HG03025 (cell line): Measurements from ENCODE around the gene PARL.

Experiments
- ATAC-seq: cut with Tn5 transposase; IDR thresholded peaks from one replicate; pipeline ENCODE4 v1.9.1; 2021; ENCODE audit warnings: mild to moderate bottlenecking, moderate library complexity; ENCODE audit not compliant: unreplicated experiment, low FRiP score

PARL gene, protein sequence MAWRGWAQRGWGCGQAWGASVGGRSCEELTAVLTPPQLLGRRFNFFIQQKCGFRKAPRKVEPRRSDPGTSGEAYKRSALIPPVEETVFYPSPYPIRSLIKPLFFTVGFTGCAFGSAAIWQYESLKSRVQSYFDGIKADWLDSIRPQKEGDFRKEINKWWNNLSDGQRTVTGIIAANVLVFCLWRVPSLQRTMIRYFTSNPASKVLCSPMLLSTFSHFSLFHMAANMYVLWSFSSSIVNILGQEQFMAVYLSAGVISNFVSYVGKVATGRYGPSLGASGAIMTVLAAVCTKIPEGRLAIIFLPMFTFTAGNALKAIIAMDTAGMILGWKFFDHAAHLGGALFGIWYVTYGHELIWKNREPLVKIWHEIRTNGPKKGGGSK

DNA sequence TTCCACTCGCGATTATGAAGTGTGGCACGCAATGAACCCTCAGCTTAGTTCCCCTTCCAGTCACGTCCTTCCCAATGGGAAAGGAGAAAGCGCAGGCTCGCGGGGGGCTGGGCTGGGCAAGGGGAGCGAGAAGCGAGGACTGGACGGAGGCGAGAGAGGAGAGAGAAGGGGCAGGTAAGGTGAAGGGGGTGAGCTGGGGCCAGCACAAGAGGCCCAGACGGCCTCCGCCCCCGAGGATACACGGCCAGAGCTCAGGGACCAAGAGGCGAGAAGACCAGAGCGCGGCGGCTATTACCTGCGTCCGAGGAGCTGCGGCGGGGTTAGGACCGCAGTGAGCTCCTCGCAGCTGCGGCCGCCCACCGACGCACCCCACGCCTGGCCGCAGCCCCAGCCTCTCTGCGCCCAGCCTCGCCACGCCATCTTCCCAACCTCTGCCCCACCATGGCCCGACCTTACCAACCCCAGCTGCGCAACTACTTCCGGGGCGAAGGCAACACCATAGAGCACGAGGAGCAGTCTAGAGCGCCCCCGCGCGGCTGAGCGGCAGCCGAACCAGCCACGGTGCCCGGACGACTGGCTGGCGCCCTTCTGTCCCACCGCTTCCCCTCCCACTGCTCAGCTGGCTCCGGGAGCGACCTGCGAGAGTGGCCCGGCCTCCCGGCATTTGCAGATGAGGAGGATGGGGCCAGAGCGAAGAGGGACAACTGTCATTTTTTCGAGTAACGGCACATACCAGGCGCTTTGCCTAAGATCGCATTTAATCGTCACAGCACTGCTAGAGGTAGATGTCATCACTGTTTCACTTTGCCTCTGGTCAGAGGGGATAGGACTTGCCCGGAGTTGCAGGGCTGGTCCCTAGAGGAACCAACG is at the start of gene PARL:
Gene PARL, minus strand, starts transcription at position 454 of the 870 bp plus-strand sequence. Its CDS starts 34 bp downstream, at position 420.
- peak; percentile 98 for ATAC-seq

DNA sequence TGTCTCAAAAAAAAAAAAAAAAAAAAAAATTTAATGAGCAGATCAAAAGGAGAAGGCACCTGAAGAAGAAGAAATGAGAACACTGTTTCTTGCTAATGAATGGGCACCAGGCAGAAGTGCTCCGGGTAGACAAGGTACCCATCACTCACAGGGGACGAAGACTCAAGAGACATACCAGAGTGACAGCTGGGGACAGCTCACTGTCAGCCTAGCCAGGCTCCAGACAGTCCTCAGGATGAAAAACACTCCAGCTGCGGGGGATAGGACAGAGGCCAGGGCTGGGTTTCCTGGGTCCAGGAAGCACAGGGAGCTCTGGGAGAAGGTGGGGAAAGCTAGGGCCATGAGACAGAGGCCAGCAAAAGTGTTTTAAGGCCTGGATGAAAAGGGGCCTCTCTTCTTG is 48.5 kb upstream of the PARL start:
- no peak for ATAC-seq

DNA sequence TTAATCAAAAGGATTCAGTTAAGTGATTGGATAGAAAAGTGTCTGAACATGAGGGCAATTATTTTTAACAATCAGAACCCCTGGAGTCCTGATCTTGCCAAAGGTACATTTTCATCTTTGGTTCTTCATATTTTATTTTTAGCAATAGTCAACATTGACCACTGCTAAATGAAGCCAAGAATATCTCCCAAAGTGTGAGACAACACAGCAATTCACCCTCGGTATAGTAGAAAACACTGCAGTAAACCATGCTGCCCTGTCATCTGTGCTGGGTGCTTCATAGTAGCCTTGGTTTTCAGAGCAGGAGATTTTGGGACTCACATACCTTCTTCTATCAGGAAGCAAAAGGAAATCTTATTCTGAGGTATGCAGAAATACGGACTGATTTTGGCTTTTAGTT is 47.2 kb upstream of the PARL start:
- ATAC-seq, result no peak

DNA sequence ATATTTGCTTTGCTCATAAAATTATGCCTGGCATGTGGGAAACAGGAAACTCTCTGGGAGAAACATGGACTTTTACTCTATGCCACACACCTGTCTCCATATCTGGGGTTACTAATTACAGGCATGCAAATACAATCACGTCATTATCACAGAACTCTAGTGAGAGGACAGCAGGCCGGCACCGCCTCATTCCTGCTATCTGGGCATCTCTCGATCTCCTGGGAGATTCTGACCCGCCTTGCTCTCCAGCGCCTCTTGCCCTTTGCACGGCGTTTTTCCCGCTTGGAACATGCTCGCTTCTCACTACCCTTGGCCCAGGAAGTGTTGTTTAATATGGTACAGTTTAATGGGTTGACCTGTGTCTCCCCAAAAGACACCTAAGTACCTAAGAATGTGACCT is 45.4 kb upstream of the PARL start:
- ATAC-seq, result no peak

DNA sequence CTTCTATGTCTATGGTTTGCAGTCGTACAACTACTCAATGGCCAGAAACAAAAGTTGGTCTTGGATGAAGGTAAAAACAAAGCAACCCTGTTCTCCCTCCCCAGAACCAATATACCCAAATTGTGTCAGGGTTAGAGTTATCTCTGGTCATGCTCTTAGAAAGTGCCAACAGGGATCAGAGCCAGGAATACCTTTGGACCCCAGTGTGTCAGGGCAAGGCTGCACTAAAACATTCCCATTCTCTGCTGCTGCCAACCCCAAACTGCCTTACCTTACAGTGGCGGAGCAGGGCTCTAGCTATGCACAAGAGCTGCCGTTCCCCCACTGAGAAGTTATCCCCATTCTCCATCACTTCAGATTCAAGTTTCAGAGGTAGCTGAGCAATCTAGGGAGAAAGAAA is 42.4 kb upstream of the PARL start:
- ATAC-seq, result no peak

DNA sequence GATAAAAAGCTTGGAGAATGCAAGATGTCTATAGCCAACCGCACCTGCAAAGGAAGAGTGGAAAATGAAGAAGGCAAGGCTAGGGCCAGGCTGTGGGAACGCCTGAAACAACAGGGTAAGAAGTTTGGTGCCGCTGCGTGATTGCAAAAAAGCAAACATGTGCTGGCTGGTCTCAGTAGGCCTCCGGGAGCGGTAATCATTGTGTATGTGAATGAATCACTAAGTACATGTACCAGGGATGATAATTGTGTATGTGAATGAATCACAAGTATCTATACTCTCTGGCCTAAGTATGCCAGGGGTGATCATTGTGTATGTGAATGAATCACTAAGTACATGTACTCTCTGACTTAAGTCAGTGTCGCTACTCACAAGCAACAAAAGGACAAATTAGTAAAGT is 40.3 kb upstream of the PARL start:
- no peak for ATAC-seq

DNA sequence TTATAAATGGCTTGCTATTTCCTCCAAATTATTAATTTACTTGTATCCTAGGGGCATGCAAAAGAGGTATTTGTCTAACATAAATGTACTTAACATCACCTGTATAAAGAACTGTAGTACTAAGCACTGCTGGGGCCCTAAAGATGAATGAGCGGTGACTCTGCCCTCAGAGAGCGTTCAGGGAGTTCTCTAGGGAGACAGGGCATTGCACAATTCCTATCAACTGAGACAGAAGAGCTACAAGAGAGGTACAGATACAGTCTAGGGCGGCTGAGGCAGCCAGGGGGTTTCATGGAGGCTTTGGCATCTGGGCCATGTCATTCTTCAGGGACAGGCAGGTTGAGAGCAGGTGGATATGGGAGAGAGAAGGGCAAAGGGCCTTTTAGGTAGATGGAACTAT is 39.9 kb upstream of the PARL start:
- ATAC-seq, result no peak

DNA sequence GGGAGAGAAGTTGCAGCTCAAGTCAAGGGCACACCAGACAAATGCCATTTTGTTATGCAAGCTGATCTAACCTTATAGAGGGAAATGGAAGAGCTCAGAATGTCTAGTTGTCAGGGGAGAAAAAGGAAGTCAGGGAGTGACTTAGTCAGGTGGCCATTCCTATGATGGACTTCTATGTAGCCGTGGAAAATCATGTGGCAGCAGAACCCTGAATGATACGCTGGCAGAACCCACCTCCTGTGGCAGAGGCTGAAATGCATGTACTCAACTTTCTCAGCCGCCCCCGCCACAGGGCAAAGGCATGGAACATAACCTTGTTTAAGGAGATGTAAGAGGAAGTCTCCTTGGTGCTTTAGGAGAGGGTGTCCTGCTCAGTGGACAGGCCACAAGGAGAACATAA is 37.7 kb upstream of the PARL start:
- ATAC-seq, result no peak

DNA sequence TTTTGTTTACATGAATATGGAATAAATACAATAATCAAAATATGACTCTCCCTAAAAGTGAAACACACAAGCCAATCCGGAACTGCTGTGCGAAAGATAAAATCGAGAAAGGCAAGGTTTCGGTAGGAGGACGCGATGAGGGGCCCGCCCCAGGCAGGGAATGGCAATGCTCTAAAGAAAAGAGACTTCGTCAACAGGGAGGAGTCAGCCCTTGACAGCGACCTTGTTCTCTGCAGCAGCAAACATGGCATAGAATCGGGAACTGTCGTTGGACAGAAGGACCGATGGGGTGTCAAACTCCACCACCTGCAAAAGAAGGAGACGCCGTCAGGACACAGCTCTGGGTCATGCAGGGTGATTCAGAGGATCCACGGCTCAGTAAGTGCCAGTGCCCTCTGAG is 36.4 kb upstream of the PARL start:
- no peak for ATAC-seq

DNA sequence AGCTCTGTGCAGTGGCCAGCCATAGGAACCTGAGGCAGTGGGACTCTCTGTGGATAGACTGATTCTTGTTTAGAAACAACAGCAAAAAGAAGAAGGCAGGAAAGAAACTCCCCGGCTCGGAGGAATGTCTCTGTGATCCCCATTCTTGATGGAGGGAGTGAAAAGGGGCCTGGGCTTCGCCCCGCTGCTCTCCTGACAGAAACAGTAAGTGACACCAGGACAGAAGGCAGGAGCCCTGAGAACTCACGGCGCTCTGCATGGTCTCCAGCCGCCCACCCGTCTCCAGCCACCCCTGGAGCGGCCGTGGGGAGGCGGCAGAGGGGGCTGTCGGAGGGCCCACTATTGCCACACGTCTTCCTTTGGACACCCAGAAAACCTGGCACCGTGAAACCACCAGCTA is 35.7 kb upstream of the PARL start:
- no peak for ATAC-seq

DNA sequence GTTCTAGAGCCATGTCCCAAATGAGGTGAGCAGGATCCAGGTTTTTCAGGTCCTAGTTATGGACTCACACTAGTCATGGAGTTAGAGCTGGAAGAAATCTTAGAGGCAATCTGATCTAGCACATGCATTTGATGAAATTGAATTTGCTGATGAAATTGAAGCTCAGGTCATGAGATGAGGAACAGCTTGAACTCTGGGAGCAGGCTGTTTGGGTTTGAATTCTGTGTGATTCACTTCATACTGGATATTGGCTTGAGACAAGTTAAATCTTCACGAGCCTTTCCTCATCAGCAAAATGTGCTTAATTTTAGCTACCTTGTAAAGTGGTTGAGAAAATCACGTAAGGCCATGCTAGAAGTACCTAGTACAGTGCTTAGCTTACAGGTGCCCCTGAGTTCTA is 33.5 kb upstream of the PARL start:
- no peak for ATAC-seq

DNA sequence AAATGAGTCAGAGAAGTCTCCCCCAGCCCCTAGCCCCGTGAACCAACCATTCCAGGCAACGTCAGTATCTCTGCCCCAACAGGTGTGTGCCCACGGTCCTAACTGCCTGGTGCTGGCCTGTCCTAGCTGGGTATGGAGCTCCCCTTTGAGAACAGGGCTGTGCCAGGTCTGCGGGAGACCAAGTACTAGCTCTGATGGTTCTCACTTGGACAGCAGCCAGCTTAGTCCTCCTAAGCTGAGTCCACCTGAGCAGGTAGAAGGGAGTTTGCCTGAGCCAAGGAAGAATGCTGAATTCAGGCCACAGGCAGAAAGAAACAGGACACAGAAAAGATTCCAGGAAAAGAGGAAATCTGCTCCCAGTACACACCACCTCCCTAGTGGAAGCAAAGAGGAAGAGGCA is 33.1 kb upstream of the PARL start:
- no peak for ATAC-seq

DNA sequence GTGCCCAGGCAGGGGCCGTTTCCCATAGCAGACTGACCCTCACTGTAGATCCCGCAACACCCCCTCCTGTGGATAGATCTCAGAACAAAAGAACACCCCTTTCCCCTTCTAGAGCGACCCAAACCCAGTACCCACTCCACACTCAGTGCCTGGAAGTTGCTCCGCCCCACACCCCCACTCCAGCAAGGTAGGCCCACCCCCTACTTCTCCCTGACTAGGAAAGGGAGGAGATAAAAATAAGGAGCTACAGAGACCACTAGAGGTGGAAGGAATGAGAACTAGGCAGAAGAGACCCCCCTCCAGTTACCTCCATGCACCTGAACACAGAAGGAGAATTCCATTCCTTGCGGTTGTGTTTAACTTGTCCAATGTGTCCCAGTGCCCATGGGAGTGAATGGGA is 30.2 kb upstream of the PARL start:
- ATAC-seq, result no peak

DNA sequence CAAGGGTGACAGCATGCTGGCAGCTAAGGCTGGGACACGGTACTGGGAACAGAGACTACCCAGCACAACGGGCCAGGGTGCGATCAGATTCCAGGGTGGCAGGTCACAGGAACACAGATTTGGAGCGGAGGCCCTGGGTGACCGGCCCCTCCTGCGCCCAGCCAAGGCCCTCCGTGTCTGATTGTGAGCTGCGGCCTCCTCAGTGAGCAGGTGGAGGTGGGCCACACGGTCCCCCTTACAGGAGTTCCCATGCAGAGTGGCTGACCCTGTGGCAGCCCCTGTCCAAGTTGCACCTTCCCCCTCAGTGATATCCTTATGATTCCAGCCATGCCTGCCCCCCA is 28.9 kb upstream of the PARL start:
- no peak for ATAC-seq

DNA sequence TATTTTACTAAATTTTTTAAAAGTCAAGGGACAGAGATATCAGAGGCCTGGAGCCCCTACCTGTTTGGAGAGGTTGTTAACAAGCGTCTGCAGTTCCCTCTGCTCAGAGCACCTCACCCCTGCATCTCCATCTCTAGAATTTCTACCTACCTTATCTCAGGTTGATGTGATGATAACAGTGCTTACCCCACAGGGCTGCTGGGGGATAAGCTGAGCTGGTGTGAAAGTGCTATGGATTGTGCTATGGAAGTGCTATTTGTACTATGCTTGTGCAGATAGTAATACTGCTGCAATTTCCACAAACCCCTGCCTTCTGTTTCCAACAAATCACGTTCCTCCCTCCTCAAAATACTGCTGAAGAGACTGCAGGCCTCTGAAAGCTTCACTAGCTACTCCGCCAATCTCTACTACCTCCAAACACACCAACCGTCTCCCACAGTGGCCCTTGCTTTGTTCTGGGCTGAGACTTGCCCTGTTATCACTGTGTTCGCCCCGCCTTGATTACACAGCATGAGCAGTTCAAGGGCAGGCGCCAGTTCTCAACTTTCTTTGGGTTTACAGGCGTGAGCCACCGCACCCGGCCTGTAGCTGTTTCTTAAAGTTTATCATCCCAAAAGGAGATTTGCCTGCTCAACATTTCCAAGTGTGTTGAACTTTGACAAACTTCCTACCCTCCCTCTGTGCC is 28.4 kb upstream of the PARL start:
- ATAC-seq, result no peak

DNA sequence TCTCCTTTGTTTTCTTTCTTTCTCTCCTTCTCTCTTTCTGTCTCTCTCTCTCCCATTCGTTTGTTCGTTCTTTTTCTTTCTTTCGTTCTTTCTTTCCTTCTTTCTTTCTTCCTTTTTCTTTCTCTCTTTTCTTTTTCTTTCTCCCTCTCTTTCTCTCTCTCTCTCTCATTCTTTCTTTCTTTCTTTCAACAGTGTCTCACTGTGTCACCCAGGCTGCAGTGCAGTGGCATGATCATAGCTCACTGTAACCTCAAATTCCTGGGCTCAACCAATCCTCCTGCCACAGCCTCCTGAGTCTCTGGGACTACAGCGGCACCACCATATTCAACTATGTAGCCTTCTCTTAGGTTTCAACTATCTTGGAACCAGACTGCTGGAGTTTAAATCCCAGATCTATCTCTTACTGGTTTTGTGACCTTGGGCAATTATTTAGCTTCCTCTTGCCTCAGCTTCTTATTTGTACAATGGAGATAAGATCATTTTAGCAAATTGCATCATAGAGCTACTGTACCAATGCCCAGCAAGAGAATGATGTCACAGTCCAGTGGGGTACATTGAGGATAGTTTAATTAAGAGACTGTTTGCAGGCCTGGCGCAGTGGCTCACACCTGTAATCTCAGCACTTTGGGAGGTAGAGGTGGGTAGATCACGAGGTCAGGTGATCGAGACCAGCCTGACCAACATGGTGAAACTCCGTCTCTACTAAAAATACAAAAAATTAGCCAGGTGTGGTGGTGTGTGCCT is 27.3 kb upstream of the PARL start:
- ATAC-seq, result no peak

DNA sequence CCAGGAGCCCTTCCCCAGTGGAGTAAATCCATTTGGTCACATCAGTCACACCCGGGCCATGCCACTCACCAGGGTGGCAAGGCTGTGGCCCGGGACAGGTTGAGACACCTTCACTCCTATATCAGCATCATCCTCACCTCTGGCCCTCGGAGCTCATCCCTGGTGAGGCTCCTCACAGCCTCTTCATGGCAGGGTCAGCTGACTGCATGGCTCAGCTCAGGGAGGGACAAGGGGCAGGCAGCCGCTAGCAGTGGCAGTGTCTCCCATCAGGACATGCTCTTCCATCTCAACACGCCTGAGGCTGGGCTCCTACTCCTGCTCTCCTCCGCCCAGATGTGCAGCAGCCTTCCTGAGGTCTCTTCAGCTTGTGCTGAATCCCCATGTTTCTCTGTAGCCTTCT is 26.4 kb upstream of the PARL start:
- no peak for ATAC-seq

DNA sequence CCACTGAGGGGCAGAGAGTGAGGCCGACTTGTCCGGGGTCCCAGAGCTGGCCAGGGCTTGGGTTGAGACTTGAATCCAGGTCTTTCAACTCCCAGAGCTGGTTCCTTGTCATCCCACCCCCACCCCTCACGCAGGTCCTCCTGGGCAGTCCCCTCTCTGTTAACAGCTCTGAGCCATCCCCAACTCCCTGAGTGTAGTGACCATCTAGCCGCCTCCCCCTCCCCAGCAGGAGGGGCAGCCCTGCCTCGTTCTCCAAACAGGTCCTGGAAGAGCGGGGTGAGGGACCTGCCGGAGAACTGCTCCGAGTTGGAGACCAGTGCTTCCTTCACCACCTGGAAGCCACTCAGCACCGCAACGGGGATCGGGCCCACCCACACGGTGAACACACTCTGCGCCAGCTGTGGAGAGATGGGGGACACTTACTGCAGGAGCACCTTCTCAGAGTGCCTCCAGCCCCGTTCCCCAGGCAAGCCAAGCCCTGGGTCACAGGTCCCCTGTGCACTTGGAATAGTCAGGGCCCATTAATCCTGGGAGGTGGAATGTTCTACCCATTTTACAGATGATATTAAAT is 24.4 kb upstream of the PARL start:
- no peak for ATAC-seq

DNA sequence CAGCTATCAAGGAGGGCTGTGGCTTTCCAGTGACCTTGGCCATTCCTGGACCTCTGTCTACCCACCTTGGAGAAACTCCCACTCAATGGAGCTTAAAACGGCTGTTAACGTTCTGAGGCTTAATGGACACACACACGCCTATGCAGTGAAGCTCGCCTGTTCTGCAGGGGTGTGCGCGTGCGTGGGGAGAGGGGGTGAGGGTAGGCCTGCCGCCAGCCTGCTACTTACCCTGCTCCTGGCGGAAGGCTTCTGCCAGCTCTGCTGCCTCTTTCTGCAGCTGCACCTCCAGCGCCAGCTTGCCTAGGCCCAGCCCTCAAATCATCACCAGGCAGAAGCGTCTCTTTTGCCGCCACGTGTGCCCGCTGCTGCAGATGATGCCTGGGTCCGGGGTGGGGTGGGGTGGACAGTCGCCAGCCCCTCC is 23.2 kb upstream of the PARL start:
- no peak for ATAC-seq

DNA sequence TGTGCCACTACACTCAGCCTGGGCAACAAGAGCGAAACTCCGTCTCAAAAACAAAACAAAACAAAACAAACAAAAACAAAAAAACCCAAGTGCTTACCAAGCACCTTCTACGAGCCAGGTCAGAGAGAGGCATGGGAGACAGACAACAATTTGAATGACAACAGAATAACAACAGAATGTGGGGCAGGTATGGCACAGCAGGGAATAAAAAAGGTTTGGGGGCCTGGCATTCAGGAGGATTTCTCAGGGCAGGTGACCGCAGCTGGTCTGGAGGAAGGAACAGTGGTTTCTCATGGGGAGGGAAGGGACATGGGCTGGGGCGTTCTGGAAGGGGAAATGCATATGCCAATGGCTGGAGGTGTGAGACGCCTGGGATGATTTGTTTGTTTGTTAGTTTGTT is 22.5 kb upstream of the PARL start:
- no peak for ATAC-seq
